GM10248 (cell line): Measurements from ENCODE around the gene DNHD1.

Source experiments
- CTCF ChIA-PET: fragments of 300-600 bp; sonication (Branson Sonifier 250); formaldehyde crosslinking; extraction: SDS; loops from one replicate; lab custom pipeline; 2021; ENCODE audit warnings: antibody characterized with exemption; lab: Yijun Ruan, JAX
- POLR2A ChIA-PET: fragments of 350-650 bp; sonication (Branson Sonifier 250); formaldehyde crosslinking; extraction: SDS; loops from one replicate; lab custom pipeline; 2020; ENCODE audit warnings: antibody characterized with exemption; lab: Yijun Ruan, JAX
- DNase-seq: peaks from one replicate; pipeline ENCODE4 v3.0.0; 2012; ENCODE audit errors: extremely low spot score
- CTCF ChIP-seq: IDR thresholded peaks from 2 replicates; pipeline ENCODE4 v1.5.1; 2012; ENCODE audit warnings: mild to moderate bottlenecking, low read depth; ENCODE audit errors: extremely low read depth, missing control alignments, control extremely low read depth

The DNHD1 gene

GRCh38 chr11:6612213-6613041 lies 115.3 kb downstream of the DNHD1 start, which contains the start of gene TAF10:
Gene TAF10, minus strand, starts transcription at chr11:6612216. Its CDS starts 27 bp downstream, at chr11:6612189.
- peak; percentile 90 for DNase-seq
- POLR2A ChIA-PET = interaction anchor here (0.6 to 1.5 kb wide), 3 partner anchors 8 to 19 kb away, joined by 3 to 5 read pairs (median 4); no protein-coding TSS in a partner anchor
- peak; percentile 32 for TF ChIP-seq CTCF
- CTCF ChIA-PET = interaction anchor here (0.9 to 2.3 kb wide), 14 partner anchors 8 to 233 kb away, joined by 3 to 15 read pairs (median 4); partner anchors contain the start of gene MRPL17

GRCh38 chr11:6613496-6613895 lies 116.4 kb downstream of the DNHD1 start:
- no peak for TF ChIP-seq CTCF
- POLR2A ChIA-PET = interaction anchor here (1.5 kb wide), 1 partner anchor 9 kb away, joined by 5 read pairs; no protein-coding TSS in a partner anchor
- DNase-seq = no peak
- CTCF ChIA-PET = interaction anchor here (0.9 to 2.2 kb wide), 7 partner anchors 10 to 234 kb away, joined by 3 to 9 read pairs (median 5); partner anchors contain the start of gene MRPL17

- ChIA-PET CTCF (no interaction called here), POLR2A (no interaction called here)
- TF ChIP-seq CTCF = no peak
- DNase-seq = no peak
Observed at GRCh38 chr11:6614446-6614845, 117.4 kb downstream of the DNHD1 start.

GRCh38 chr11:6615046-6615445 lies 118.0 kb downstream of the DNHD1 start:
- POLR2A ChIA-PET = no interaction called here
- DNase-seq = no peak
- TF ChIP-seq CTCF = no peak
- CTCF ChIA-PET = interaction anchor here (1.4 kb wide), 1 partner anchor 52 kb away, joined by 4 read pairs; no protein-coding TSS in a partner anchor

- no peak for DNase-seq
- no peak for TF ChIP-seq CTCF
- POLR2A ChIA-PET = no interaction called here
- CTCF ChIA-PET = interaction anchor here (1.1 to 1.4 kb wide), 2 partner anchors 51 to 237 kb away, joined by 3 to 4 read pairs; no protein-coding TSS in a partner anchor
Observed at GRCh38 chr11:6615882-6616585, 119.0 kb downstream of the DNHD1 start.
